CD4-positive, alpha-beta T cell (primary cell): ENCODE measurements around the gene EZR. TPM values are rescaled to one million over a fixed set of nuclear protein-coding genes. Genes with fewer than 3 reads are reported as not detected.

ENCODE experiments used
- ATAC-seq: fragments of 200-7000 bp; cut with Tn5 transposase; one replicate; pipeline ENCODE4 v1.10.0; 2022; ENCODE audit warnings: mild to moderate bottlenecking; ENCODE audit not compliant: poor library complexity
- CTCF ChIA-PET: fragments of 350-600 bp; sonication (Branson Sonifier 250); formaldehyde crosslinking; loops from one replicate; lab custom pipeline; 2021; ENCODE audit warnings: antibody characterized with exemption, inconsistent platforms; lab: Charles Lee
- POLR2A ChIA-PET: fragments of 350-600 bp; sonication (Branson Sonifier 250); formaldehyde crosslinking; loops from one replicate; lab custom pipeline; 2021; ENCODE audit warnings: antibody characterized with exemption, inconsistent platforms; lab: Charles Lee
- DNase-seq, 14 experiments: peaks; one replicate each; pipeline ENCODE4 v3.0.0-alpha.2; 2013 to 2020; ENCODE audit warnings: mixed read lengths in 2 of 14
- H3K27ac ChIP-seq, 2 donors: one replicate each; pipeline versions ENCODE4 v1.5.1 to v1.7.0; 2013; ENCODE audit warnings: low read length in 2 of 2, low read depth in 1 of 2, mild to moderate bottlenecking in 1 of 2
- H3K27me3 ChIP-seq, 2 experiments: 1 replicate in 1 of 2; 2 replicates in 1 of 2; pipeline versions ENCODE4 v1.6.1 to v1.7.0; 2013; ENCODE audit warnings: low read length in 2 of 2, control low read depth in 1 of 2, mild to moderate bottlenecking in 1 of 2, moderate library complexity in 1 of 2; ENCODE audit not compliant: insufficient read depth in 2 of 2, control insufficient read depth in 1 of 2
- H3K36me3 ChIP-seq: one replicate; pipeline ENCODE4 v1.6.1; 2013; ENCODE audit warnings: low read length, control low read depth; ENCODE audit not compliant: insufficient read depth
- H3K4me1 ChIP-seq: one replicate; pipeline ENCODE4 v1.6.1; 2013; ENCODE audit warnings: low read length, control low read depth; ENCODE audit not compliant: insufficient read depth
- H3K4me3 ChIP-seq: one replicate; pipeline ENCODE4 v1.5.1; 2013; ENCODE audit warnings: mild to moderate bottlenecking, low read length, moderate library complexity
- H3K9me3 ChIP-seq, 2 experiments: 1 replicate in 1 of 2; 2 replicates in 1 of 2; pipeline versions ENCODE4 v1.6.1 to v1.7.0; 2013; ENCODE audit warnings: low read length in 2 of 2, mild to moderate bottlenecking in 2 of 2, control low read depth in 1 of 2, moderate library complexity in 1 of 2; ENCODE audit not compliant: control insufficient read depth in 1 of 2, insufficient read depth in 1 of 2
- H3K27ac Mint-ChIP-seq: one replicate; pipeline ENCODE4 v1.8.0; 2020; ENCODE audit warnings: mixed read lengths
- H3K27me3 Mint-ChIP-seq: one replicate; pipeline ENCODE4 v1.8.0; 2021; ENCODE audit warnings: mixed read lengths
- H3K36me3 Mint-ChIP-seq: one replicate; pipeline ENCODE4 v1.8.0; 2021; ENCODE audit warnings: low read depth, mixed read lengths
- H3K4me1 Mint-ChIP-seq: one replicate; pipeline ENCODE4 v1.8.0; 2021; ENCODE audit warnings: low read depth, mixed read lengths
- H3K4me3 Mint-ChIP-seq: one replicate; pipeline ENCODE4 v1.8.0; 2020; ENCODE audit warnings: mild to moderate bottlenecking, mixed read lengths
- H3K9me3 Mint-ChIP-seq: one replicate; pipeline ENCODE4 v1.8.0; 2020; ENCODE audit warnings: mixed read lengths
- CTCF ChIP-seq: fragments of 200-600 bp; IDR thresholded peaks from one replicate; pipeline ENCODE4 v1.8.0; 2022; ENCODE audit warnings: antibody characterized with exemption, mild to moderate bottlenecking
- intact Hi-C, 2 experiments: fragments of 100-400 bp; cut with DNase I in 1 of 2; cut with micrococcal nuclease in 1 of 2; formaldehyde crosslinking; loops; one replicate each; pipeline versions ENCODE4 v1.15.1 to v1.9.0; 2023 to 2025; cut with DNase I, micrococcal nuclease
- total RNA-seq, 174 experiments: library from RNA in 2 of 174; stranded (reverse) in 2 of 174; gene quantifications; one replicate each; pipeline ENCODE4 v1.2.3 and lab custom pipeline; 2021 to 2026

Gene EZR
- total RNA-seq, 2 experiments from 2014 or later = 434 to 449 TPM

DNA sequence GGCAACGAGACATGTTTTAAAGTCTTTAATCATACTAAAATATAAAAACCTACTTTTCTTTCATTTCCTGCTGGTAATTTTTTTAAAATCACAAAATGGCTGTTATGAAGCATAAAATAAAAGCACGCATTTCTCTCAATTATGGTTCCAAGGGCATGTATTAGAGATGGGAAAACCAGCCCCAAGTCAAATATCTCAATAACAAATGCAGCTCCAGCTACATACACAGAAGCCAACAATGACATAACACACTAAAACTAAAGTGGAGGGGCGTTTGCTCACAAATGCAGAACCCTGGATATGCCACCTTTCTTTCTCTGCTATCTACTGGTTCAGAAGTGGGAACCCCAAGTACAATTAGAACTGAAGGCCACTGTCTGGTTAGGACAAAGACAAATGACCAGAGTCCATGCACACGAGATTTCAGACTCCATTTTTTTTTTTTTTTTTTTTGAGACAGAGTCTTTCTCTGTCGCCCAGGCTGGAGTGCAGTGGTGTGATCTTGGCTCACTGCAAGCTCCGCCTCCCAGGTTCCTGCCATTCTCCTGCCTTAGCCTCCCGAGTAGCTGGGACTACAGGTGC is 27.8 kb downstream of the EZR start:
- H3K9me3 Mint-ChIP-seq = no peaks in the 10 kb centered on the region
- intact Hi-C loops = loop anchor here (5.0 to 10.0 kb wide), 2 partner anchors 77 to 84 kb away; no protein-coding TSS in a partner anchor
- Histone ChIP-seq H3K27ac (peak overlapping the region in 1 of 2 donors; percentile 33), H3K4me1 (peaks cover 65% of the 10 kb centered on the region), H3K4me3 (no peak overlapping the region), H3K27me3 (no peaks in the 10 kb centered on the region), H3K36me3 (peaks cover 34% of the 10 kb centered on the region), H3K9me3 (no peaks in the 10 kb centered on the region)
- POLR2A ChIA-PET = interaction anchor here (1.1 to 3.3 kb wide), 3 partner anchors 10 to 78 kb away, joined by 3 to 13 read pairs (median 3); no protein-coding TSS in a partner anchor
- H3K27me3 Mint-ChIP-seq = no peaks in the 10 kb centered on the region
- CTCF ChIA-PET = interaction anchor here (0.7 kb wide), 1 partner anchor 20 kb away, joined by 3 read pairs; no protein-coding TSS in a partner anchor
- TF ChIP-seq CTCF = no peak
- peak overlapping the region; percentile 89 for H3K27ac Mint-ChIP-seq
- peaks cover 62% of the 10 kb centered on the region for H3K36me3 Mint-ChIP-seq
- DNase-seq (no peak), ATAC-seq (no peak)
- peak overlapping the region; percentile 64 for H3K4me3 Mint-ChIP-seq
- peaks cover 85% of the 10 kb centered on the region for H3K4me1 Mint-ChIP-seq

DNA sequence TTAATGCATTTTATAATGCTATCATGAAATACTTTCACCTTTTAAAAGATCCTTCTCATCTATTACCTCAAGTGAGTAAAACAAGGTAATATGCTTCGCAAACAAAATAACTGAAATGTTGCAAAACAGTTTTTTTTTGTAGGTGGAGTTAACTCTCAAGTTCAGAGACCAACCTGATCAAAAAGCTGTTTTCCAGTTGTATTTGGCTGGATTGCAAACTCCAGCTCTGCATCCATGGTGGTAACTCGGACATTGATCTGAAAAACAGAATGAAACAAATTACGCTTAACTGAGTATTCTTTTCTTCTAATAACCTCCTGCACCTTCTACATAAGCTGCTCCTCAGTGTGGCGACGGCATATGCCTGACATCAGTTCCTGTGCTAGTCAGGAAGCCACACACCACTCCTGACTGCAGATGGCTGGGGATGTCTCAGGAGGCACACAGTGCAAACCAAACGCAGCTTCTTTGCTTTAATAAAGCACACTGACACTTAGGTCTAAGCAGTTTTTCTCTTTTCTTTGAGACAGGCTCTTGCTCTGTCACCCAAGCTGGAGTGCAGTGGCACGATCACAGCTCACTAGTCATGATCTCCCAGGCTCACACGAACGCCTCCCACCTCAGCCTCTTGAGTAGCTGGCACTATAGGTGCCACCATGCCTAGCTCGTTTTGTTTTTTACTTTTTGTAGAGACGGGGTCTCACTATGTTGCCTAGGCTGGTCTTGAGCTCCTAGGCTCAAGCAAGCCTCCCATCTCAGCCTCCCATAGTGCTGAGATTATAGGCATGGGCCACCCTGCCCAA is 29.9 kb downstream of the EZR start:
- no peak overlapping the region for H3K4me3 ChIP-seq
- peaks cover 74% of the 10 kb centered on the region for H3K4me1 Mint-ChIP-seq
- H3K27ac Mint-ChIP-seq = peak overlapping the region; percentile 89
- ATAC-seq = peak; percentile 93
- POLR2A ChIA-PET = interaction anchor here (0.7 to 2.2 kb wide), 19 partner anchors 9 to 274 kb away, joined by 3 to 37 read pairs (median 4); partner anchors contain the start of genes EZR and TAGAP
- H3K4me3 Mint-ChIP-seq = peak overlapping the region; percentile 79
- peak overlapping the region; percentile 69 to 84 for H3K27ac ChIP-seq
- no peaks in the 10 kb centered on the region for H3K9me3 ChIP-seq
- peaks cover 54% of the 10 kb centered on the region for H3K36me3 ChIP-seq
- intact Hi-C loops = loop anchor here in 1 of 2 experiments (1.0 kb wide), 1 partner anchor 28 kb away; no protein-coding TSS in a partner anchor
- no peak for TF ChIP-seq CTCF
- CTCF ChIA-PET = interaction anchor here (0.6 to 2.1 kb wide), 9 partner anchors 11 to 195 kb away, joined by 3 to 7 read pairs (median 3); no protein-coding TSS in a partner anchor
- H3K36me3 Mint-ChIP-seq = peaks cover 71% of the 10 kb centered on the region
- peak; percentile 44 to 84 (median 61) for DNase-seq
- H3K27me3 ChIP-seq = no peaks in the 10 kb centered on the region
- H3K9me3 Mint-ChIP-seq = no peaks in the 10 kb centered on the region
- peaks cover 55% of the 10 kb centered on the region for H3K4me1 ChIP-seq
- H3K27me3 Mint-ChIP-seq = no peaks in the 10 kb centered on the region

DNA sequence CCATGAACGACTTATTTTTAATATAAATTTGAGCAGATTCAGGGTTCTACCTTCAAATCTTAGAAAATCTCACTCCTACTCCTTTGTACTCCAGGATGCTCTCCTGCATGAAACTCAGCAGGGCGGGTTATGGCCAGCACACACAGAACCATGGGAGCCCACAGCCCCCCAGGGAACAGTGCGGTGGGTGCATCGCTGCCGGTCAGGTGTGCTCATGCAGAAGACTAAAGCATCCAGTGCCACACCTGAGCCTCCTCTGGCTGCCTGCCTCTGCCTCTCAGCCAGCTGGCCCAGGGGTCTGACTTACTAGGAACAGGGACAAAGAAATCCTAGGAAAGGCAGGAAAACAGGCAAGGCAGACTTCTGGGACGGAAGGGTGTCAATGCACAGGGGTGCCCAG is 31.8 kb downstream of the EZR start:
- no peak overlapping the region for H3K4me3 Mint-ChIP-seq

More for the DNA sequence above, 31.8 kb downstream of the EZR start:
- DNase-seq (peak in 1 of 14 experiments; percentile 4), ATAC-seq (no peak)
- Histone ChIP-seq H3K36me3 (peaks cover 73% of the 10 kb centered on the region), H3K27ac (no peak overlapping the region), H3K9me3 (no peaks in the 10 kb centered on the region), H3K4me1 (peaks cover 45% of the 10 kb centered on the region), H3K4me3 (no peak overlapping the region), H3K27me3 (no peaks in the 10 kb centered on the region)
- Mint-ChIP-seq H3K27me3 (no peaks in the 10 kb centered on the region), H3K27ac (peak overlapping the region; percentile 61), H3K9me3 (no peaks in the 10 kb centered on the region), H3K4me1 (peaks cover 64% of the 10 kb centered on the region), H3K36me3 (peaks cover 87% of the 10 kb centered on the region)
- POLR2A ChIA-PET = no interaction called here
- intact Hi-C loops = no loop called here
- CTCF ChIA-PET = no interaction called here
- TF ChIP-seq CTCF = no peak
